Measurements from ENCODE around the gene ETHE1. TPM values are rescaled to one million over a fixed set of nuclear protein-coding genes. Genes with fewer than 3 reads are reported as not detected.

ETHE1 gene
- total RNA-seq, 3 donors from 2014 or later = 41.6 to 70.1 (median 59.4) TPM

DNA sequence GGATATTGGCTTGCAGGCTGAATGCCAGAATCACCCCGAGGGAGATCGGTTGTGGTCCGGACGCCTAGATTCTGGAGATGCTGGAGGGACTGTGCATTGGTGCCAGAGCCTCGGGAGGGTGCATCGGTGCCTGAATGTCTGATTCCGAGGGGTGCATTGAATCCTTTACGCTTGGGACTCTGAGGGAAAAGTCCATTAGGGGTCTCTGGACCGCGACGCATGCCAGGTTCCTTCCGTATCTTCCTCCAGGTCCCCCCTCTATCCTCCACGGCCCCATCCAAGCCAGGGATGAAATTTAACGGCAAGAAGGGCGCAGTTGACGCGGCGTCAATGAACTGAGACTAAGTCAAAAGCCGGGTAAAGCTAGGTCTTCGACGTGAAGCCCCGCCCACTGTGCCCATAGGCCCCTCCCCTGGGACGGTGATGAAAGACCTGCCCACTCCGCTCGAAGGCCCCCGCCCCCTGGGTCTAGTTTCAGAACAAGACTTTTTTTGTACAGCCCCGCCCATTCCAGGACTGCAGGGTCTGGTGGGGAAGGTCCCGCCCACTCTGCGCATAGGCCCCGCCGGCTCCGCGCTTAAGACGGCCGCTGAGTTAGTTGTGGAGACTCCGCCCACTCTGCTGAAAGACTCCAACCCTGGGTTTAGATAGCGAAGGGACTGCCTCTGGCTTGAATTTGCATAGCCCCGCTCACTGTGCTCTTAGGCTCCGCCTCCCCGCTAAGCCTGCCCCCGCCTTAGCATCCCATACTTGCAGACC is 6.7 kb upstream of the ETHE1 start:
- Histone ChIP-seq H3K27ac (peak overlapping the region; percentile 82 to 87), H3K9me3 (no peaks in the 10 kb centered on the region), H3K36me3 (no peaks in the 10 kb centered on the region), H3K27me3 (no peaks in the 10 kb centered on the region), H3K4me3 (peak overlapping the region; percentile 54 to 71 (median 66)), H3K4me1 (no peaks in the 10 kb centered on the region)
- intact Hi-C loops (cut with DNase I; ENCODE audit: low total_unique reads) = loop anchor here (10.0 kb wide), 1 partner anchor 61 kb away; the partner anchor contains the start of genes IRGQ and ZNF576
- no peak for TF ChIP-seq POLR2AphosphoS5 (IDR thresholded peaks at IDR 0.05)
- TF ChIP-seq POLR2A (IDR thresholded peaks at IDR 0.05) = no peak
- TF ChIP-seq, protein P1, sequence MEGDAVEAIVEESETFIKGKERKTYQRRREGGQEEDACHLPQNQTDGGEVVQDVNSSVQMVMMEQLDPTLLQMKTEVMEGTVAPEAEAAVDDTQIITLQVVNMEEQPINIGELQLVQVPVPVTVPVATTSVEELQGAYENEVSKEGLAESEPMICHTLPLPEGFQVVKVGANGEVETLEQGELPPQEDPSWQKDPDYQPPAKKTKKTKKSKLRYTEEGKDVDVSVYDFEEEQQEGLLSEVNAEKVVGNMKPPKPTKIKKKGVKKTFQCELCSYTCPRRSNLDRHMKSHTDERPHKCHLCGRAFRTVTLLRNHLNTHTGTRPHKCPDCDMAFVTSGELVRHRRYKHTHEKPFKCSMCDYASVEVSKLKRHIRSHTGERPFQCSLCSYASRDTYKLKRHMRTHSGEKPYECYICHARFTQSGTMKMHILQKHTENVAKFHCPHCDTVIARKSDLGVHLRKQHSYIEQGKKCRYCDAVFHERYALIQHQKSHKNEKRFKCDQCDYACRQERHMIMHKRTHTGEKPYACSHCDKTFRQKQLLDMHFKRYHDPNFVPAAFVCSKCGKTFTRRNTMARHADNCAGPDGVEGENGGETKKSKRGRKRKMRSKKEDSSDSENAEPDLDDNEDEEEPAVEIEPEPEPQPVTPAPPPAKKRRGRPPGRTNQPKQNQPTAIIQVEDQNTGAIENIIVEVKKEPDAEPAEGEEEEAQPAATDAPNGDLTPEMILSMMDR (IDR thresholded peaks at IDR 0.05) = no peak
- peak; percentile 97 to 99 for DNase-seq (ENCODE audit: low spot score in 2 of 2)

DNA sequence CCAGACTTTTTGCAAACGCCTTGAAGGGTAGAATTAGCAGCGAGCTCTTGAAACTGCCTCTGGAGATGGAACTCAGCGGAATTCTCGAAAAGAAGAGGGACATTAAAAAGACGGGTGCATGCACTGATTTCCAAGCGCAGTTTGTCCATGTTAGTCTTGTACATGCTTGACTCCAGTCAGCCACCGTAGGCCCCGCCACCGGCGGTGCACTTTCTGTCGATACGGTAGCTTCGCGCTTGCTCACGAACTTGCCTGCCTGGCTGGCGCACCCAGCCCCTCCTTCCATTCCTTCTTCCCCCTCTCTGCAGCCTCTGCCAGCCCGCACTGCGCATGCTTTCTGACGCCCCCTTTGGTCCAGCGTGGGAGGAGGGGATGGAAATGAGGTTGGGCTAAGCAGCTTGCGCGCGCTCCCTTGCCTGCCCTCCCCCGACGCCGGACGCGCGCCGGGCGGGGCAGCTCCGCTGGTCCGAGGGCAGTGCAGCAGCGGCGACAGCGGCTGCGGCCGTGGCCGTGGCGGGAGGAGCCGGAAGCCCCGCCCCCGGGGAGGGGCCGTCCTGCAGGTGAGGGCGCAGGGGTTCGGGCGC is 6.1 kb upstream of the ETHE1 start, which contains the start of gene ZNF575:
Gene ZNF575 (plus strand): TSS at position 227 of the 584 bp plus-strand sequence. CDS start 1,235 bp downstream, outside the sequence.
- H3K27me3 ChIP-seq = no peaks in the 10 kb centered on the region
- peak; percentile 22 to 77 (median 42) for TF ChIP-seq POLR2AphosphoS5 (IDR thresholded peaks at IDR 0.05)
- TF ChIP-seq, protein P1 (IDR thresholded peaks at IDR 0.05) = no peak
- no peak for TF ChIP-seq POLR2A (IDR thresholded peaks at IDR 0.05)
- no peaks in the 10 kb centered on the region for H3K9me3 ChIP-seq
- DNase-seq (ENCODE audit: low spot score in 2 of 2) = peak; percentile 81 to 86
- H3K4me1 ChIP-seq = no peaks in the 10 kb centered on the region
- H3K4me3 ChIP-seq = peak within 1 kb of the TSS; percentile 54 to 71 (median 66)
- no peaks in the 10 kb centered on the region for H3K36me3 ChIP-seq
- intact Hi-C loops (cut with DNase I; ENCODE audit: low total_unique reads) = loop anchor here (10.0 kb wide), 1 partner anchor 62 kb away; the partner anchor contains the start of genes IRGQ and ZNF576
- H3K27ac ChIP-seq = peak within 1 kb of the TSS; percentile 82 to 87

DNA sequence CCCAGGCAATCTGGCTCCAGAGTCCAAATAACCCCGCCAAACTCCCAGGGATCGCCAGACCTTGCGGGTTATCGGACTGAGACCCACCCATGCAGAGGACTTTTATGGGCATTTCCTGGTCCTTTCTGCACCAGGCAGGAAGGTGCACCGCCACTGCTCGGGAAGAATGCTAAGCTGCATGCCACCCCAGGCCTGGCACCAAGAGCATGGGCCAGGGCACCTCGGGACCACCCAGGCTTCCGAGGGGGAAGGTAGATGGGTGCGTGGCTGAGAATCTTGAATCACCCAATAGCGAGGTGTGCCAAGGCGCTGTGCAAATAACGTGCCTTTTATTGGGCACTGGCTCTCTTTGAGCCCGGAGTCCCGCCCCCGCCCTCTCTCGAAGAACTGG is 5.6 kb upstream of the ETHE1 start:
- intact Hi-C loops (cut with DNase I; ENCODE audit: low total_unique reads) = loop anchor here (10.0 kb wide), 1 partner anchor 62 kb away; the partner anchor contains the start of genes IRGQ and ZNF576
- TF ChIP-seq, protein P1 (IDR thresholded peaks at IDR 0.05) = no peak
- TF ChIP-seq POLR2AphosphoS5 (IDR thresholded peaks at IDR 0.05) (no peak), POLR2A (IDR thresholded peaks at IDR 0.05) (no peak)
- peak overlapping the region; percentile 78 to 87 for H3K27ac ChIP-seq

DNA sequence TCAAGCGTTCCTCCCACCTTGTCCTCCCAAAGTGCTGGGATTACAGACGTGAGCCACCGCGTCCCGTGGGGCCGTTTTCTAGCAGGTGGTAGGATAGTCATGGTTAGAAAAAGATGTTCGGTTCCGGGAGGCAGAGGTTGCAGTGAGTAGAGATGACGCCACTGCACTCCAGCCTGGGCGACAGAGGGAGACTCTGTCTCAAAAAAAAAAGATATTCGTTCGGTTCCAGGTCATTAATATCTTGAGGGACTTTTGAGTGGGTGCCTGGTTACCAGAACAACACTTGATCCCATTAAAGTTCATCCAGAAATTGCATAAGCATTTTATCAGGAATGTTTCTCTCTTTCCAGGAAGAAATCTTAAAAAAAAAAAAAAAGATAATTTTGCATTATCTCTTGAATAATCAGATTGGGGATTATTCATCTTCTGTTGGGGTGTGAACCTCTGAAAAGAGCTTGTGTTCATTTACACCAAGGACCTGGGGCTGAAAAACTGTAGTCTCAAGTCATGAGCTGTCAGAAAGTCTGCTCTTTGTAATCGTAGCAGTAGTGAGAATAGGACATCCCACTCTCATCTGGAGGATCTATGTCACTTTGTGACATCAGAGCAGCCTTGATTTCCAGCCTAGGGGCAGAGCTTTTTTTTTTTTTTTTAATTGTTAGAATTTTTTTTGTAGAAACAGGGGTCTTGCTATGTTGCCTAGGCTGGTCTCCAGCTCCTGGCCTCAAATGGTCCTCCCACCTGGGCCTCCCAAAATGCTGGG is 1.0 kb upstream of the ETHE1 start:
- no peaks in the 10 kb centered on the region for H3K36me3 ChIP-seq
- intact Hi-C loops (cut with DNase I; ENCODE audit: low total_unique reads) = no loop called here
- peak overlapping the region; percentile 93 to 95 for H3K27ac ChIP-seq
- DNase-seq (ENCODE audit: low spot score in 2 of 2) = peak in 1 of 2 donors; percentile 45
- H3K4me3 ChIP-seq = peak overlapping the region; percentile 73 to 86 (median 85)
- H3K27me3 ChIP-seq = no peaks in the 10 kb centered on the region
- H3K4me1 ChIP-seq = peaks cover 4 to 8% of the 10 kb centered on the region in 2 donors
- TF ChIP-seq, protein P1 (IDR thresholded peaks at IDR 0.05) = no peak
- peak; percentile 28 to 87 (median 38) for TF ChIP-seq POLR2AphosphoS5 (IDR thresholded peaks at IDR 0.05)
- no peak for TF ChIP-seq POLR2A (IDR thresholded peaks at IDR 0.05)
- no peaks in the 10 kb centered on the region for H3K9me3 ChIP-seq

More for the DNA sequence above, 5.6 kb upstream of the ETHE1 start:
- no peaks in the 10 kb centered on the region for H3K27me3 ChIP-seq
- DNase-seq (ENCODE audit: low spot score in 2 of 2) = peak; percentile 55 to 59
- H3K4me1 ChIP-seq = no peaks in the 10 kb centered on the region
- no peaks in the 10 kb centered on the region for H3K36me3 ChIP-seq
- no peaks in the 10 kb centered on the region for H3K9me3 ChIP-seq
- peak overlapping the region; percentile 54 to 71 (median 66) for H3K4me3 ChIP-seq

Data from breast epithelium (tissue), 4 donors.